Ovary (tissue), 9 donors: ENCODE data around the gene TNIK. TPM values are rescaled to one million over a fixed set of nuclear protein-coding genes. Genes with fewer than 3 reads are reported as not detected.

Experiments
- DNase-seq, 5 donors: peaks; one replicate each; pipeline ENCODE4 v3.0.0-alpha.2; 2019 to 2020
- H3K27ac ChIP-seq, 2 donors: fragments of 200-600 bp; one replicate each; pipeline versions ENCODE4 v1.5.1 to v1.8.0; 2019 to 2022
- H3K27me3 ChIP-seq: fragments of 200-600 bp; one replicate; pipeline ENCODE4 v1.8.0; 2022
- H3K36me3 ChIP-seq: fragments of 200-600 bp; sonication (generic); one replicate; pipeline ENCODE4 v1.5.1; 2019
- H3K4me1 ChIP-seq: one replicate; pipeline ENCODE4 v1.8.1; 2013; ENCODE audit warnings: mild to moderate bottlenecking, moderate library complexity; ENCODE audit not compliant: insufficient read depth
- H3K4me3 ChIP-seq: fragments of 200-600 bp; sonication (generic); one replicate; pipeline ENCODE4 v1.5.1; 2017
- H3K9me3 ChIP-seq, 2 donors: fragments of 200-600 bp in 1 of 2; sonication (generic) in 1 of 2; one replicate each; pipeline versions ENCODE4 v1.5.1 to v1.8.1; 2013 to 2019; ENCODE audit warnings: mild to moderate bottlenecking in 1 of 2, moderate library complexity in 1 of 2
- CTCF ChIP-seq, 3 donors: fragments of 450-650 bp in 2 of 3; fragments of 200-600 bp in 1 of 3; IDR thresholded peaks; one replicate each; pipeline versions ENCODE4 v1.5.1 to v1.8.0; 2016 to 2022; ENCODE audit warnings: antibody characterized with exemption in 3 of 3, mild to moderate bottlenecking in 1 of 3
- EP300 ChIP-seq: sonication (generic); formaldehyde crosslinking; IDR thresholded peaks from one replicate; pipeline ENCODE4 v1.6.1; 2017; ENCODE audit warnings: antibody characterized with exemption
- POLR2A ChIP-seq: fragments of 450-650 bp; IDR thresholded peaks from one replicate; pipeline ENCODE4 v1.6.1; 2017; ENCODE audit warnings: antibody characterized with exemption, mild to moderate bottlenecking, moderate library complexity
- WGBS, 3 donors: extraction: QIAGEN DNeasy Blood & Tissue Kit in 1 of 3; methylation state at CpG; one replicate each; pipeline versions ENCODE4 v1.1.5 to v1.1.7; 2013 to 2017; 5-methylcytosine and 5-hydroxymethylcytosine counted together
- intact Hi-C, 4 donors: fragments of 100-400 bp; cut with DNase I; formaldehyde crosslinking; loops; one replicate each; pipeline versions ENCODE4 v1.11.0 to v1.15.1; 2022 to 2023
- polyA plus RNA-seq, 2 donors: library from polyadenylated mRNA; stranded (reverse); fragments of 200-250 nt in 1 of 2; fragments of 350-450 nt in 1 of 2; fragmentation: Illumina TruSeq in 1 of 2; extraction: RNeasy Lipid Tissue Mini Kit (QIAGEN cat#74804) in 1 of 2; gene quantifications; one replicate each; pipeline ENCODE4 v1.2.3, GENCODE V29; 2013 to 2014
- total RNA-seq, 7 donors: library from RNA; depleted of rRNA in 2 of 7; stranded (reverse); fragments of >200 nt in 2 of 7; fragmentation: NEBNext Ultra II Directional in 3 of 7; extraction: Animal tissue kit (Norgen Biotek cat#: 25700) in 3 of 7; gene quantifications; one replicate each; pipeline versions ENCODE4 v1.1.0 to v1.2.4, GENCODE V29; 2016 to 2023
- donor health status: DM: no; HTN: no; CAD: no; lungs with moderate emphysema.
- donor health status: DM: no; HTN: no; CAD: no.
- donor health status: Bipolar disorder and iron deficiency.
- donor health status: DM: yes; HTN: yes; CAD: no.
- donor health status: DM: no; HTN: no; CAD: no.
- donor health status: DM: yes; HTN: yes; CAD: no.

Gene TNIK
- total and polyA plus RNA-seq, 9 donors = 1.1 to 9.5 (median 4.5) TPM

- Histone ChIP-seq H3K27ac (no peak overlapping the region), H3K4me1 (no peaks in the 10 kb centered on the region), H3K36me3 (no peaks in the 10 kb centered on the region), H3K9me3 (no peaks in the 10 kb centered on the region), H3K27me3 (no peaks in the 10 kb centered on the region), H3K4me3 (no peak overlapping the region)
- 77 to 89% (median 86%) methylated on average over 3 of the region's 3 CpGs for WGBS, 3 donors
- intact Hi-C loops = no loop called here
- no peak for DNase-seq
- TF ChIP-seq EP300 = no peak
- TF ChIP-seq POLR2A = no peak
- no peak for TF ChIP-seq CTCF (IDR thresholded peaks at IDR 0.05)
Measured at GRCh38 chr3:171419457-171419856, 40.7 kb downstream of the TNIK start.

- H3K27me3 ChIP-seq = no peaks in the 10 kb centered on the region
- WGBS, 3 donors = 49 to 58% (median 53%) methylated on average over 3 of the region's 3 CpGs
- no peaks in the 10 kb centered on the region for H3K4me1 ChIP-seq
- TF ChIP-seq EP300 (no peak), CTCF (IDR thresholded peaks at IDR 0.05) (no peak), POLR2A (no peak)
- H3K36me3 ChIP-seq = no peaks in the 10 kb centered on the region
- intact Hi-C loops = no loop called here
- no peak overlapping the region for H3K27ac ChIP-seq
- H3K9me3 ChIP-seq = no peaks in the 10 kb centered on the region
- no peak for DNase-seq
- no peak overlapping the region for H3K4me3 ChIP-seq
Measured at GRCh38 chr3:171417813-171418212, 42.4 kb downstream of the TNIK start.

- H3K4me1 ChIP-seq = no peaks in the 10 kb centered on the region
- intact Hi-C loops = no loop called here
- H3K27ac ChIP-seq = no peak overlapping the region
- H3K9me3 ChIP-seq = no peaks in the 10 kb centered on the region
- TF ChIP-seq EP300 (no peak), POLR2A (no peak), CTCF (IDR thresholded peaks at IDR 0.05) (no peak)
- DNase-seq = no peak
- no peaks in the 10 kb centered on the region for H3K36me3 ChIP-seq
- no peak overlapping the region for H3K4me3 ChIP-seq
- WGBS, 3 donors = 90 to 93% (median 91%) methylated on average over 1 of the region's 1 CpG
- H3K27me3 ChIP-seq = no peaks in the 10 kb centered on the region
Measured at GRCh38 chr3:171417137-171417536, 43.1 kb downstream of the TNIK start.

- 85 to 91% (median 89%) methylated on average over 2 of the region's 2 CpGs for WGBS, 3 donors
- Histone ChIP-seq H3K9me3 (no peaks in the 10 kb centered on the region), H3K4me1 (no peaks in the 10 kb centered on the region), H3K27ac (no peak overlapping the region), H3K27me3 (no peaks in the 10 kb centered on the region), H3K36me3 (no peaks in the 10 kb centered on the region), H3K4me3 (no peak overlapping the region)
- intact Hi-C loops = no loop called here
- no peak for TF ChIP-seq CTCF (IDR thresholded peaks at IDR 0.05)
- no peak for TF ChIP-seq POLR2A
- TF ChIP-seq EP300 = no peak
- DNase-seq = no peak
Measured at GRCh38 chr3:171416666-171417065, 43.5 kb downstream of the TNIK start.

GRCh38 chr3:171416061-171416460 lies 44.1 kb downstream of the TNIK start:
- H3K27ac ChIP-seq = no peak overlapping the region
- DNase-seq = no peak
- TF ChIP-seq CTCF (IDR thresholded peaks at IDR 0.05) (no peak), POLR2A (no peak), EP300 (no peak)
- H3K4me3 ChIP-seq = no peak overlapping the region
- no peaks in the 10 kb centered on the region for H3K4me1 ChIP-seq
- H3K9me3 ChIP-seq = no peaks in the 10 kb centered on the region
- 80 to 91% (median 88%) methylated on average over 5 of the region's 5 CpGs for WGBS, 3 donors
- no peaks in the 10 kb centered on the region for H3K27me3 ChIP-seq
- H3K36me3 ChIP-seq = no peaks in the 10 kb centered on the region
- intact Hi-C loops = no loop called here
